Right renal cortex interstitium (tissue), 3 donors: Measurements from ENCODE around the gene PRTN3. TPM values are rescaled to one million over a fixed set of nuclear protein-coding genes. Genes with fewer than 3 reads are reported as not detected.

Experiments used
- DNase-seq, 3 donors: peaks; one replicate each; pipeline ENCODE4 v3.0.0-alpha.2; 2013; ENCODE audit warnings: low read depth in 3 of 3, low spot score in 2 of 3
- polyA plus RNA-seq, 3 donors: library from polyadenylated mRNA; unstranded; fragments of 120-200 nt; gene quantifications; one replicate each; pipeline ENCODE4 v1.2.1, GENCODE V29; 2013; ENCODE audit not compliant: insufficient read length in 3 of 3

Gene PRTN3
- polyA plus RNA-seq, 3 donors, result 0.32 to 1.6 (median 0.78) TPM

DNA sequence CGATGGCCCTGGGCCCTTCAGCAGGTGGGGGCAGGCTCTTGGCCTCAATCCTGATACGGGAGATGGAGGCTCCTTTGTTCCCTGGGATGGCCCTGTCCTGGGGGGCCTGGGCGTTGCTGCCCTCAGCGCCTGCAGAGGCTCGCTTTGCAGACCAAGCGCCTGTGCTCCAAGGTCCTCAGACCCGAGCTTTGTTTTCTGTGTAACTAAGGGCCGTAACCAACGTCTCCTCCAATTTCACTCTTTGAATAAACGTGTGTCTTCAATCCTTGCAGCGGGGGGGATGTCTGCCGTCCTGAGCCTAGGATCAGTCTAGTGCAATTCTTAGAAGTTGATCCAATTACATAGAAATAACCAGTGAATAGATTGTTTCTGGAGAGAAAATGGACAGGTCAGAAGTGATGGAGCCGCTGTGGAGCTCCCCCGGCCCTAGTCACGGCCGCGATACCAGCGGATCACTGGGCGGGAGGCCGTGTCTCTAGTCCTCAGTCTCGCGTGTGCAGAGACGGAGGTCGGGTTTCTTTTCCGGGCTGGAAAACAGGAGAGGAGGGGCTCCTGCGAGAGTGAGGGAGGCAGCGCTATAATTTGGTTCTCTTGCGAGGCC, 38.2 kb upstream of the PRTN3 start:
- no peak for DNase-seq

DNA sequence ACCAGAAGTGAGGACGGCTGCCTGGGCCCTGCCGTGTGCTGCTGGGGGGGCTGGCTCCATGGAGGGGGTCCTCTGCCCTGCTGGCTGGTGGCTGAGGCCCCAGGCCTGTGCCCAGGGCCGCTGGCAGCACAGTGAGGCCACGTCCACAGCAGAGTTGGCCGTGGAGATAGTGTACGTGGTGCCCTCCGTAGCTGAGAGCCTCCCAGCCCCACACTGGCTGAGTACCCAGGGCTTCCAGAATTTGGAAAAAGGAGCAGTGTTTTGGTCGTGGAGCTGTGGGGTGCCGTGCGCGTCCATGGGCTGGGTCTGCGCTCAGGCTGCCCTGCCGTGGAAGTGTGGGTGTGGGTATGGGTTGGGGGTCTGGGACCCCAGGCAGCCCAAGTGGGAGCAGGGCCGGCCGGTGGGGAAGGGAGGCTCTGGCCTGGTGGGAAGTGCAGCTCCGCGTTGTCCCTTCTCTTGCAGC, 37.7 kb upstream of the PRTN3 start:
- no peak for DNase-seq

DNA sequence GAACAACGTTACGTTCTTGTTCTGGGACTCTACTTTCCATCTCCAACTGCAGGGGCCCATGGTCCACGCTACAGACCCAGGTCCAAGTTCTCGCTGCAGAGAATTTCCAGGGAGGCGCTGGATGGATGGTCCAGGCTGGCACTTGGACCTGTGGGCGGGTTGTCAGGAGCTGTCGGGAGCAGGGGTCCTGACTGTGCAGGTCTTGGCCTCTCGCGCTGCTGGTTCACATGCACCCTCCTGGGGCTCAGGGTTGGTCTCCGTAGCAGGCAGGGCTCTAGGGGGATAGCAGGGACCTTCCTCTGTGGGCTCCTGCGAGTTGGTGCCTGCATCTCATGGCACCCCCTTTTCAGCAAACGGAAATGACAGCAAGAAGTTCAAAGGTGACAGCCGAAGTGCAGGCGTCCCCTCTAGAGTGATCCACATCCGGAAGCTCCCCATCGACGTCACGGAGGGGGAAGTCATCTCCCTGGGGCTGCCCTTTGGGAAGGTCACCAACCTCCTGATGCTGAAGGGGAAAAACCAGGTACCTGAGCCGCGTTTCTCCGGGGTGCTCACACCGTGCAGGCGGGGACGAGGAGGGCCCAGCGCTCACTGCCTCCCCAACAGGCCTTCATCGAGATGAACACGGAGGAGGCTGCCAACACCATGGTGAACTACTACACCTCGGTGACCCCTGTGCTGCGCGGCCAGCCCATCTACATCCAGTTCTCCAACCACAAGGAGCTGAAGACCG, 36.9 kb upstream of the PRTN3 start:
- DNase-seq, result no peak

DNA sequence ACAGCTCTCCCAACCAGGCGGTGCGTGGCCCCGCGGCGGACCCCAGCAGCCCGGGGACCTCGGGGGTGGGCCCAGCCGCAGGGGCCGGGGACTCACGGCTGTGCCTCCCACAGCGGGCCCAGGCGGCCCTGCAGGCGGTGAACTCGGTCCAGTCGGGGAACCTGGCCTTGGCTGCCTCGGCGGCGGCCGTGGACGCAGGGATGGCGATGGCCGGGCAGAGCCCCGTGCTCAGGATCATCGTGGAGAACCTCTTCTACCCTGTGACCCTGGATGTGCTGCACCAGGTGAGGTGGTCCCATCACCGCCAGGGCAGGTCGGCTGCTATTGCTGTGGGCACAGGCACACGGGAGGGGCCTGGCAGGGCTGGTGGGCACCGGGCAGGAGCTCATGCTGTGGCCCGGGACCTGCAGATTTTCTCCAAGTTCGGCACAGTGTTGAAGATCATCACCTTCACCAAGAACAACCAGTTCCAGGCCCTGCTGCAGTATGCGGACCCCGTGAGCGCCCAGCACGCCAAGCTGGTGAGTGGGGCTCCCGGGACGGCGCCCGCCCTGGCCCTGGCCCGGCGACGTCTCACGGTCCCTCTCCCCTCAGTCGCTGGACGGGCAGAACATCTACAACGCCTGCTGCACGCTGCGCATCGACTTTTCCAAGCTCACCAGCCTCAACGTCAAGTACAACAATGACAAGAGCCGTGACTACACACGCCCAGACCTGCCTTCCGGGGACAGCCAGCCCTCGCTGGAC, 36.2 kb upstream of the PRTN3 start:
- DNase-seq, result no peak

DNA sequence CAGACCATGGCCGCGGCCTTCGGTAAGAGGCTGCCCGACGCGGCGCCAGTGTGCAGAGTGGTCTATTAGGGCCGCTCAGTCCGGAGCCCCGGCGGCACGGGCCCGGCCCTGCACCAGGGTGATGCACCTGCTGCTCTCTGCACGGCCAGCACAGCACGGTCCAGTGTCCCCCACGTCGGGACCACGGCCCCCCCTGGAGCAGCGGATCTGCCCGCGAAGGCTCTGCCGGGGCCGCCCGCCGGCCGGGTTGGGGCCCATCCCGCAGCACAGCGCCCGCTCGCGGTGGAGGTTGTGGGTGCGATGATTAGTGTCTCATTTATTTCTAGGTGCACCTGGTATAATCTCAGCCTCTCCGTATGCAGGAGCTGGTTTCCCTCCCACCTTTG, 35.6 kb upstream of the PRTN3 start:
- no peak for DNase-seq

DNA sequence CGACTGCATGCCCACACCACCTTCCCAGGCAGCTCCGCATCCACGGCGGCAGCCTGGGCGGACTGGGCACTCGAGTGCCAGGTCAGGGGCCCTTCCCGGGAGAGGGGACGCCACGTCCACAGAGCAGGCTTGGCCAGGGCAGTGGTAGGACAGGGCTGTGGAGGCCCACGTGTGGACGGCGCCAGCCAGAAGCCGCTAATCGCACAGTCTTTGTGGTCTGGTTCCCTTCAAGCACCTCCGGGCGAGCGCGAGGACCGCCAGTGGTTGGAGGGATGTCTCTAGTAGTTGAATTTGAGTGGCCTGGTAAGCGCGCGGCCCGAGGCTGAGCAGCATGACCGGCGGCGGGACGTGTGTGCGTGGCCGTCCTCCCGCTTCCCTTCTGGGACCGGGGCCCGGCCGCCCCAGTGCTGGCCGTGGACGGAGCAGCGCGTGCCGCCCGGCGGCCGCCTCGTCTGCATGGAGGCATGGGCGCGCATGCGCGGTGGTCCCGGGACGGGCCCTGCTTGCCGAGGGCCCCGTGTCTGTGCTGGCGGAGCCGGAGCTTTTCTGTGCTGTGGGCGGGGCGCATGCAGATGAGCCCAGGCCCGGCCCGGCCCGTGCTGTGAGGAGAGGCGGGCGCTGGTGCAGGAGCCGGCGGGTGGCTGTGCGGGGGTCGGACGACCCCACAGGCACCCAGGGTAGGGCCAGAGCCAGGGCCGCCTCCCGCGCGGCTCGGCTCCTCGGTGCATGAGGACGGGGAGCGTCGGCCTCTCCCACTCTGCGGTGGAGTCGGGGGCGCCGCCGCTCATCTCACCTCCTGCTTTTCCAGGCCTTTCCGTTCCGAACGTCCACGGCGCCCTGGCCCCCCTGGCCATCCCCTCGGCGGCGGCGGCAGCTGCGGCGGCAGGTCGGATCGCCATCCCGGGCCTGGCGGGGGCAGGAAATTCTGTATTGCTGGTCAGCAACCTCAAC, 34.9 kb upstream of the PRTN3 start:
- DNase-seq, result no peak

DNA sequence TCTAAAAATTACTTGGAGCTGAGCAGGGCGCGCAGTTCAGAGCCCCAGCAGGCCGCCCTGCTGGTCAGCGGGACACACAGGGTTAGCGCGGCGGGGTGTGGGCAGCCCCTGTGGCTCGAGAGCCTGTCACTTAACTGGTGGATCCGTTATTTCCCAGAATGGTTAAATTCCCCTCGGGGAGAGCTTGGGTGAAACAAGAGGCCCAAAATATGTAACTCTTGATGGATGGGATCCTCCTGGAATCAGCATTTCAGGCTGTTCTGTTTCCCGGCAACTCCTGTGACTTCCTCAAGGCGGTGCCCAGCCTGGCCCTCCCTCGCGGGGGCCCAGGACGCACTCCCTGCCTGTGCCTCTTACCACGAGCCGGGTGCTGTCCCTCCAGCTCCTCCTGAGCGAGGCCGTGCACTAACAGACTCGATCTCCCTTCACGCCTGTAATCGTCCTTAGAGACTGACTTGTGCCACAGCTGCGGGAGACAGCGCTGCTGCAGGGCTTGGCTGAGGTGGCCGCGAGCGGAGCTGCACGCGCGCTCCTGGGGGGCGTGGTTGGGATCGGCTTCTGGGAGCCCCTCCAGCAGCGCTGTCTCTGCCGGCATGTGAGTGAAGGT, 33.9 kb upstream of the PRTN3 start:
- DNase-seq, result no peak

DNA sequence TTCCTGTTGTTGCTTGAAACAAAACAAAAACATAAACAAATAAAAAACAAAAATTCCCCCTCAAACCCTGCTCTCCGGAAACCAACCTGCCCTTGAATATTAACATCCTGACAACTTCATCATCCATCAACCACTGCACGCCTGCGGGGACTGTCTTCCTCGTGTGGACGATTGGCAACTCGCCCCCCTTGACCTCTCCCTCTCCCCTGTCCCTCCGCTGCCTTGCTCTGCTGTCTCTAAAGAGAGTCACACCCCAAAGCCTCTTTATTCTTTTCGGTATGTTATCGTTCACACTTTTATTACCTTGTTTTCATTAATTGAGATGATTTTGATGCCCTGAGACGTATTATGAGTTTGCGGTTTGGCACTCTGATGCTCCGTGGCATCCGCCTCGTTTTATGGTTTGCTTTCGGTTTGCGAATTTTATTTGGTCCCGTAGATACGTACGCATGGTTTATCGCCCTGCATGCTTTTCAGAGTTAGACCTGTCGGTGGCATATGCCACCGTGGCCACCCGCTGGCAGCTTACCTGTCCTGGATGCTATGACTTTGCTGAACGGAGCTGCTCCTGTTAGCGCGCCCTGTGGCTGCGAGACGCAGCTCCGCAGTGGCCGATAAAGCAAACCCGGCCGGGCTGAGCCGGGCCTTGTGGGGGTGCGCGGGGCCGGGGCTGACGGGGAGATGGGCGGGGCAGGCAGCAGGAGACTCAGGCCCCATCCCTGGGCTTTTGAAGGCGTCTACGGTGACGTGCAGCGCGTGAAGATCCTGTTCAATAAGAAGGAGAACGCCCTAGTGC, 33.0 kb upstream of the PRTN3 start:
- no peak for DNase-seq

DNA sequence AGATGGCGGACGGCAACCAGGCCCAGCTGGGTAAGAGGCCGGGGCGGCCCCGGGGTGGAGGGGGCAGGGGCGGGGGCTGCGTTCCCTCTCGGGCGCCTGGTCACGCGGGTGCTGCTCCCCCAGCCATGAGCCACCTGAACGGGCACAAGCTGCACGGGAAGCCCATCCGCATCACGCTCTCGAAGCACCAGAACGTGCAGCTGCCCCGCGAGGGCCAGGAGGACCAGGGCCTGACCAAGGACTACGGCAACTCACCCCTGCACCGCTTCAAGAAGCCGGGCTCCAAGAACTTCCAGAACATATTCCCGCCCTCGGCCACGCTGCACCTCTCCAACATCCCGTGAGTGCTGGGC, 32.4 kb upstream of the PRTN3 start:
- DNase-seq, result no peak

DNA sequence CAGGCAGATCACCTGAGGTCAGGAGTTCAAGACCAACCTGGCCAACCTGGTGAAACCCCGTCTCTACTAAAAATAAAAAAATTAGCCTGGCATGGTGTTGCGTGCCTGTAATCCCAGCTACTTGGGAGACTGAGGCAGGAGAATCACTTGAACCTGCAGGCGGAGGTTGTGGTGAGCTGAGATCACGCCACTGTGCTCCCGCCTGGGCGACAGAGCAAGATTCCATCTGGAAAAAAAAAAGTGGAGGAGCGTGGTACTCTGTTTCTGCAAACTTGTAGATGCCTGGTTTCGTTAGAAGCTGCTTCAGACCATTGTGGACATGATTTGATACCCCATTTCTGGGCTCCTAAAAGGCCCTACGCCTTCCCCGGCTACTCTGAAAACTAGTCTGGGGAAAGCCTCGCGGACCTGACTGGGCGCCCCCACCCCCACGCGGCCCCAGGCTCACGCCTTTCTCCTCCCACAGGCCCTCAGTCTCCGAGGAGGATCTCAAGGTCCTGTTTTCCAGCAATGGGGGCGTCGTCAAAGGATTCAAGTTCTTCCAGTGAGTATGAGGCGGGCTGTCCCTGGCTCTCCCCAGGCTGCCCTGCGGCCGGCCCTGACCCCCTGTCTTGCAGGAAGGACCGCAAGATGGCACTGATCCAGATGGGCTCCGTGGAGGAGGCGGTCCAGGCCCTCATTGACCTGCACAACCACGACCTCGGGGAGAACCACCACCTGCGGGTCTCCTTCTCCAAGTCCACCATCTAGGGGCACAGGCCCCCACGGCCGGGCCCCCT, 30.5 kb upstream of the PRTN3 start:
- no peak for DNase-seq

DNA sequence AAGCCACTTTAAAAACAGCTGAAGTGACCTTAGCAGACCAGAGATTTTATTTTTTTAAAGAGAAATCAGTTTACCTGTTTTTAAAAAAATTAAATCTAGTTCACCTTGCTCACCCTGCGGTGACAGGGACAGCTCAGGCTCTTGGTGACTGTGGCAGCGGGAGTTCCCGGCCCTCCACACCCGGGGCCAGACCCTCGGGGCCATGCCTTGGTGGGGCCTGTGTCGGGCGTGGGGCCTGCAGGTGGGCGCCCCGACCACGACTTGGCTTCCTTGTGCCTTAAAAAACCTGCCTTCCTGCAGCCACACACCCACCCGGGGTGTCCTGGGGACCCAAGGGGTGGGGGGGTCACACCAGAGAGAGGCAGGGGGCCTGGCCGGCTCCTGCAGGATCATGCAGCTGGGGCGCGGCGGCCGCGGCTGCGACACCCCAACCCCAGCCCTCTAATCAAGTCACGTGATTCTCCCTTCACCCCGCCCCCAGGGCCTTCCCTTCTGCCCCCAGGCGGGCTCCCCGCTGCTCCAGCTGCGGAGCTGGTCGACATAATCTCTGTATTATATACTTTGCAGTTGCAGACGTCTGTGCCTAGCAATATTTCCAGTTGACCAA, 29.8 kb upstream of the PRTN3 start:
- no peak for DNase-seq

DNA sequence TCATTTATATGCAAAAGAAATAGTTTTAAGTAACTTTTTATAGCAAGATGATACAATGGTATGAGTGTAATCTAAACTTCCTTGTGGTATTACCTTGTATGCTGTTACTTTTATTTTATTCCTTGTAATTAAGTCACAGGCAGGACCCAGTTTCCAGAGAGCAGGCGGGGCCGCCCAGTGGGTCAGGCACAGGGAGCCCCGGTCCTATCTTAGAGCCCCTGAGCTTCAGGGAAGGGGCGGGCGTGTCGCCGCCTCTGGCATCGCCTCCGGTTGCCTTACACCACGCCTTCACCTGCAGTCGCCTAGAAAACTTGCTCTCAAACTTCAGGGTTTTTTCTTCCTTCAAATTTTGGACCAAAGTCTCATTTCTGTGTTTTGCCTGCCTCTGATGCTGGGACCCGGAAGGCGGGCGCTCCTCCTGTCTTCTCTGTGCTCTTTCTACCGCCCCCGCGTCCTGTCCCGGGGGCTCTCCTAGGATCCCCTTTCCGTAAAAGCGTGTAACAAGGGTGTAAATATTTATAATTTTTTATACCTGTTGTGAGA, 29.2 kb upstream of the PRTN3 start:
- no peak for DNase-seq

DNA sequence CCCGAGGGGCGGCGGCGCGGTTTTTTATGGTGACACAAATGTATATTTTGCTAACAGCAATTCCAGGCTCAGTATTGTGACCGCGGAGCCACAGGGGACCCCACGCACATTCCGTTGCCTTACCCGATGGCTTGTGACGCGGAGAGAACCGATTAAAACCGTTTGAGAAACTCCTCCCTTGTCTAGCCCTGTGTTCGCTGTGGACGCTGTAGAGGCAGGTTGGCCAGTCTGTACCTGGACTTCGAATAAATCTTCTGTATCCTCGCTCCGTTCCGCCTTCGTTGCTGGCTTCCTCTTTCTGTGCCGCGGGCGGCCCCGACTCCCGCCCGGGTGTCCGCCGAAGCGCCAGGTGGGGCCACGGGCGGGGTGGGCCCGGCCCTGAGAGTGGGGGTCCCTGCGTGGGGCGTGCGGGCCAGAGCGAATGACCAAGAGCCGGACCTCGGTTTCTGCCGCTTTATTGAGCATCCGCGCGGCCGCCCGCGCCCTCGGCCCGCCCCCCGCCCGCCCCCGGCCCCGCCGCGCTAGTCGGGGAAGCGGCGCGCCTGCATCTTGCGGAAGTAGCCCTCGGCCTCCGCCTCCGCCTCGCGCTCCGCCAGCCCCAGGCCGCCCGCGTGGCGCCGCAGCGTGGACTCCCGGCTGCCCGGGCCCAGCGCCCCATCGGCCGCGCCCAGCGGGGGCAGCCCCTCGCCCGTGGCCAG, 28.6 kb upstream of the PRTN3 start:
- no peak for DNase-seq

DNA sequence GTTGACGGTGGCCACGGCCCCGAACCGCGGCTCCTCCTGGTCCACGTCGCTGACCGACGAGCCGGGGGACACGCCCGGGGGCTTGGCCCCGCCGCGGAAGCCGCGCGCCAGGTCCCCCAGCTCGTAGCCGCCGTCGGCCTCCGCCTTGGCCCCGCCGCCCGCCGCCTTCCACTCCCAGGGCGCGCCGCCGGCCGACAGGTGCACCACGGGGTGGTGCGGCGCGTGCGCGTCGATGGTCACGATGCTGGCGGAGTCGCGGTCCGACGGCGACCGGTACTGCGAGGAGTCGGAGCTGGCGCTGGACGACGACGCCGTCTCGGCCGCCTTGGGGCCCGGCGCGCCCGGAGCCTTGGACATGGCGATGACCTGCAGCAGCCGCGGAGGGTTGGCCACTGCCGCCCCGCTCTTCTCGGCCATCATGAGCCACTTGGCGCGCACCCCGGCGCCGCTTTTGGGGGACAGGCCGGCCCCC, 28.0 kb upstream of the PRTN3 start:
- no peak for DNase-seq

DNA sequence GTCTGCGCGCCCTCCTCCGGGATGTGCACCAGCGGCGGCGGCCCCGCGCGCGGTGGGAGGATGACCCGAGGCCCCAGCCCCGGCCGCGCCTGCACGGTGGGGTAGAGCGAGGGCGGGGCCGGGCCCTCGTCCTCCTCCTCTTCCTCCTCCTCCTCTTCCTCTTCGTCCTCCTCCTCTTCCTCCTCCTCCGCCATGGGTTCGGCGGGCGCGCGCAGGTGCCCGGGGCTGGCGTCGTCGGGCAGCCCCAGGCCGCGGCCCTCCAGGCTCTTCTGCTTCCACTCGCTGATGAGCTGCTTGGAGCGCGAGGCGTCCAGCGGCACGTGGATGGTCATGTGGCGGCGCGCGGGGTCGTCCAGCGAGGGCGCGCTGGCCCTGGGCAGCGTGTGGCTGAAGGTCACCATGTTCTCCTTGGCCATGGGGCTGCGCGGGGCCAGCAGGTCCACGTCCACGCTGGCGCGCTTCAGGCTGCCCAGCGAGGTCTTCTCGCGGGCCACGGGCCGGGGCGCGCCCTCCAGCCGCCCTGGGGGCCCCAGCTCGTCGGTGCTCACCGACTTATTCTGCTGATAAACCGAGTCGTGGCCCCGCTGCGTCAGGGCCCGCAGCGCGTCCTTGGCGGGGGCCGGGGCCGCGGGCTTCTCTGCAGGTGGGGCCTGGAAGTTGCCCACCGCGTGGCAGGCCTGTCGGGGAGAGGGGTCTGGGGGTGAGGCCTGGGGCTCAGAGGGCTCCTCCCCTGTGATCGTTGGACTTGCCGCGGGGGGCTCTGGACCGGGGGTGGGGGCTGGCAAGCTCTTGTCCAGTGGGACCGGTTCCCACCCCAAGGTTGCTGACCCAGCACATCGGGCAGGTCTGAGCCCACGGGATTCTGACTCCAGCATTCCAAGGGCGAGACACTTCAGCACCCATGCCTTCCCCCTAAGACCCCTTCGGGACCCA, 27.3 kb upstream of the PRTN3 start:
- DNase-seq, result no peak
